HG03571 (cell line): ENCODE data around the gene TEKTIP1.
"Not testable (repeated sequence)": the region's sequence is repeated elsewhere in the genome, so short reads cannot be mapped to it uniquely, and the experiment has no call there.

Source experiments
- ATAC-seq: cut with Tn5 transposase; IDR thresholded peaks from one replicate; pipeline ENCODE4 v1.9.1; 2021; ENCODE audit not compliant: unreplicated experiment

The TEKTIP1 gene

GRCh38 chr19:3581792-3582191, 42.8 kb downstream of the TEKTIP1 start:
- ATAC-seq = not testable (repeated sequence)

- ATAC-seq = not testable (repeated sequence)
Measured at GRCh38 chr19:3584036-3584802, 45.2 kb downstream of the TEKTIP1 start.

GRCh38 chr19:3585301-3586126, 46.5 kb downstream of the TEKTIP1 start, which contains the start of gene GIPC3:
Gene GIPC3, plus strand, starts transcription at chr19:3585478. Its CDS starts 120 bp downstream, at chr19:3585598.
- ATAC-seq = no peak

- ATAC-seq = no peak
Measured at GRCh38 chr19:3586127-3586626, 47.2 kb downstream of the TEKTIP1 start.

GRCh38 chr19:3586707-3587346, 47.9 kb downstream of the TEKTIP1 start:
- no peak for ATAC-seq

- no peak for ATAC-seq
Measured at GRCh38 chr19:3589439-3589838, 50.5 kb downstream of the TEKTIP1 start.

GRCh38 chr19:3589949-3590348, 51.0 kb downstream of the TEKTIP1 start:
- no peak for ATAC-seq

- ATAC-seq = no peak
Measured at GRCh38 chr19:3590991-3591659, 52.2 kb downstream of the TEKTIP1 start.

- ATAC-seq = no peak
Measured at GRCh38 chr19:3591876-3592613, 53.1 kb downstream of the TEKTIP1 start.

GRCh38 chr19:3593156-3593555, 54.2 kb downstream of the TEKTIP1 start:
- no peak for ATAC-seq
